ENCODE measurements around the gene HYLS1.
A peak's percentile ranks its signal among the peaks of the same experiment; 100 is the strongest.

Gene HYLS1

GRCh38 chr11:125872138-125872491, 15.4 kb upstream of the HYLS1 start:
- no peak for TF ChIP-seq CTCF (IDR thresholded peaks at IDR 0.05; ENCODE audit: insufficient read depth, low read depth, low read length, missing control alignments)
- no peak overlapping the region for H3K4me3 ChIP-seq (ENCODE audit: low read depth, low read length)
- no peak for DNase-seq (ENCODE audit: low read depth)

GRCh38 chr11:125873881-125874555, 13.4 kb upstream of the HYLS1 start:
- no peak overlapping the region for H3K4me3 ChIP-seq (ENCODE audit: low read depth, low read length)
- DNase-seq (ENCODE audit: low read depth) = no peak
- no peak for TF ChIP-seq CTCF (IDR thresholded peaks at IDR 0.05; ENCODE audit: insufficient read depth, low read depth, low read length, missing control alignments)

GRCh38 chr11:125874556-125875124, 12.8 kb upstream of the HYLS1 start:
- peak; percentile 69 for DNase-seq (ENCODE audit: low read depth)
- TF ChIP-seq CTCF (IDR thresholded peaks at IDR 0.05; ENCODE audit: insufficient read depth, low read depth, low read length, missing control alignments) = peak; percentile 85
- no peak overlapping the region for H3K4me3 ChIP-seq (ENCODE audit: low read depth, low read length)

GRCh38 chr11:125881291-125881690, 6.2 kb upstream of the HYLS1 start:
- no peak overlapping the region for H3K4me3 ChIP-seq (ENCODE audit: low read depth, low read length)
- no peak for DNase-seq (ENCODE audit: low read depth)
- TF ChIP-seq CTCF (IDR thresholded peaks at IDR 0.05; ENCODE audit: insufficient read depth, low read depth, low read length, missing control alignments) = no peak

- no peak for DNase-seq (ENCODE audit: low read depth)
- no peak for TF ChIP-seq CTCF (IDR thresholded peaks at IDR 0.05; ENCODE audit: insufficient read depth, low read depth, low read length, missing control alignments)
- no peak overlapping the region for H3K4me3 ChIP-seq (ENCODE audit: low read depth, low read length)
Observed at GRCh38 chr11:125883375-125883774, 4.1 kb upstream of the HYLS1 start.

- TF ChIP-seq CTCF (IDR thresholded peaks at IDR 0.05; ENCODE audit: insufficient read depth, low read depth, low read length, missing control alignments) = no peak
- DNase-seq (ENCODE audit: low read depth) = peak; percentile 88
- H3K4me3 ChIP-seq (ENCODE audit: low read depth, low read length) = peak overlapping the region; percentile 67
Observed at GRCh38 chr11:125886997-125887372, 483 bp upstream of the HYLS1 start.
